ENCODE data around the gene PPP2CA.

The PPP2CA gene

GRCh38 chr5:134146651-134147518, 79.0 kb downstream of the PPP2CA start:
- no peak for DNase-seq

GRCh38 chr5:134145779-134146581, 79.9 kb downstream of the PPP2CA start:
- DNase-seq = peak; percentile 82

GRCh38 chr5:134145041-134145757, 80.7 kb downstream of the PPP2CA start:
- DNase-seq = no peak

Data from activated CD4-positive, alpha-beta T cell treated with anti-CD3 and anti-CD28 coated beads, Interleukin-2, amount 50 U/mL, for 16 hours (primary cell).